Gastroesophageal sphincter (tissue), 3 donors: ENCODE results near the gene TSPAN32.
"Not testable (repeated sequence)": the region's sequence is repeated elsewhere in the genome, so short reads cannot be mapped to it uniquely, and the experiment has no call there.

ENCODE experiments used
- POLR2A ChIP-seq, 2 donors: fragments of 450-650 bp; IDR thresholded peaks; one replicate each; pipeline ENCODE4 v1.6.1; 2017; ENCODE audit warnings: antibody characterized with exemption in 2 of 2, mild to moderate bottlenecking in 2 of 2, moderate library complexity in 1 of 2
- POLR2AphosphoS5 ChIP-seq: sonication (generic); formaldehyde crosslinking; IDR thresholded peaks from one replicate; pipeline ENCODE4 v1.6.1; 2017; ENCODE audit warnings: antibody characterized with exemption
- TF ChIP-seq, protein P1 (sequence below), 4 experiments: fragments of 200-600 bp in 2 of 4; fragments of 450-650 bp in 2 of 4; sonication (generic) in 1 of 4; IDR thresholded peaks; one replicate each; pipeline ENCODE4 v1.5.1; 2017 to 2019; ENCODE audit warnings: antibody characterized with exemption in 4 of 4, mild to moderate bottlenecking in 2 of 4, moderate library complexity in 2 of 4

- not testable (repeated sequence) for TF ChIP-seq POLR2AphosphoS5; POLR2A (IDR thresholded peaks at IDR 0.05)
- TF ChIP-seq, protein P1, sequence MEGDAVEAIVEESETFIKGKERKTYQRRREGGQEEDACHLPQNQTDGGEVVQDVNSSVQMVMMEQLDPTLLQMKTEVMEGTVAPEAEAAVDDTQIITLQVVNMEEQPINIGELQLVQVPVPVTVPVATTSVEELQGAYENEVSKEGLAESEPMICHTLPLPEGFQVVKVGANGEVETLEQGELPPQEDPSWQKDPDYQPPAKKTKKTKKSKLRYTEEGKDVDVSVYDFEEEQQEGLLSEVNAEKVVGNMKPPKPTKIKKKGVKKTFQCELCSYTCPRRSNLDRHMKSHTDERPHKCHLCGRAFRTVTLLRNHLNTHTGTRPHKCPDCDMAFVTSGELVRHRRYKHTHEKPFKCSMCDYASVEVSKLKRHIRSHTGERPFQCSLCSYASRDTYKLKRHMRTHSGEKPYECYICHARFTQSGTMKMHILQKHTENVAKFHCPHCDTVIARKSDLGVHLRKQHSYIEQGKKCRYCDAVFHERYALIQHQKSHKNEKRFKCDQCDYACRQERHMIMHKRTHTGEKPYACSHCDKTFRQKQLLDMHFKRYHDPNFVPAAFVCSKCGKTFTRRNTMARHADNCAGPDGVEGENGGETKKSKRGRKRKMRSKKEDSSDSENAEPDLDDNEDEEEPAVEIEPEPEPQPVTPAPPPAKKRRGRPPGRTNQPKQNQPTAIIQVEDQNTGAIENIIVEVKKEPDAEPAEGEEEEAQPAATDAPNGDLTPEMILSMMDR (IDR thresholded peaks at IDR 0.05): not testable (repeated sequence)
Observed at GRCh38 chr11:2335286-2335685, 33.5 kb downstream of the TSPAN32 start.
